Fibroblast of lung (primary cell): ENCODE measurements around the gene VAPB. TPM values are rescaled to one million over a fixed set of nuclear protein-coding genes. Genes with fewer than 3 reads are reported as not detected.
"Not testable (repeated sequence)": the region's sequence is repeated elsewhere in the genome, so short reads cannot be mapped to it uniquely, and the experiment has no call there.

ENCODE experiments used
- DNase-seq, 2 donors: peaks; one replicate each; pipeline versions ENCODE4 v3.0.0 to v3.0.0-alpha.2; 2010; ENCODE audit warnings: low read depth in 2 of 2
- H2AFZ ChIP-seq: 2 replicates; pipeline ENCODE4 v1.5.1; 2012; ENCODE audit warnings: low read length, control low read depth, inconsistent platforms
- H3K27ac ChIP-seq: 2 replicates; pipeline ENCODE4 v1.5.1; 2011; ENCODE audit warnings: low read length, control low read depth; ENCODE audit not compliant: insufficient read depth
- H3K27me3 ChIP-seq: 2 replicates; pipeline ENCODE4 v1.5.1; 2011; ENCODE audit warnings: mild to moderate bottlenecking, low read length; ENCODE audit not compliant: control insufficient read depth, insufficient read depth
- H3K36me3 ChIP-seq: 2 replicates; pipeline ENCODE4 v1.5.1; 2011; ENCODE audit warnings: low read length; ENCODE audit not compliant: control insufficient read depth, insufficient read depth
- H3K4me1 ChIP-seq: 2 replicates; pipeline ENCODE4 v1.5.1; 2011; ENCODE audit warnings: low read length; ENCODE audit not compliant: control insufficient read depth, insufficient read depth; ENCODE audit errors: extremely low read depth
- H3K4me2 ChIP-seq: 2 replicates; pipeline ENCODE4 v1.5.1; 2011; ENCODE audit warnings: low read length, control low read depth; ENCODE audit not compliant: insufficient read depth; ENCODE audit errors: extremely low read depth
- H3K4me3 ChIP-seq, 4 experiments: fragments of 200-600 bp in 1 of 4; sonication (generic) in 1 of 4; replicated peaks in 1 of 4; 2 replicates each; pipeline ENCODE4 v1.5.1; 2011 to 2016; ENCODE audit warnings: low read length in 4 of 4, low read depth in 3 of 4, mild to moderate bottlenecking in 3 of 4, control low read depth in 2 of 4, inconsistent platforms in 1 of 4, mixed read lengths in 1 of 4; ENCODE audit not compliant: insufficient read depth in 1 of 4; ENCODE audit errors: control extremely low read depth in 1 of 4
- H3K79me2 ChIP-seq: 2 replicates; pipeline ENCODE4 v1.5.1; 2012; ENCODE audit warnings: mild to moderate bottlenecking, low read length, inconsistent platforms; ENCODE audit not compliant: control insufficient read depth, insufficient read depth
- H3K9ac ChIP-seq: 2 replicates; pipeline ENCODE4 v1.5.1; 2011; ENCODE audit warnings: mild to moderate bottlenecking, low read length, control low read depth; ENCODE audit not compliant: insufficient read depth
- H3K9me3 ChIP-seq: 2 replicates; pipeline ENCODE4 v1.5.1; 2012; ENCODE audit warnings: low read depth, low read length; ENCODE audit not compliant: control insufficient read depth, insufficient read depth
- H4K20me1 ChIP-seq: 2 replicates; pipeline ENCODE4 v1.5.1; 2011; ENCODE audit warnings: low read length; ENCODE audit not compliant: control insufficient read depth, insufficient read depth; ENCODE audit errors: extremely low read depth
- CTCF ChIP-seq, 2 donors: IDR thresholded peaks in 1 of 2; conservative IDR thresholded peaks in 1 of 2; 1 replicate in 1 of 2; 2 replicates in 1 of 2; pipeline ENCODE4 v1.5.1; 2011 to 2012; ENCODE audit warnings: low read length in 2 of 2, control low read depth in 1 of 2, inconsistent platforms in 1 of 2, low read depth in 1 of 2, mild to moderate bottlenecking in 1 of 2
- EZH2 ChIP-seq: IDR thresholded peaks from 2 replicates; pipeline ENCODE4 v1.5.1; 2012; ENCODE audit warnings: low read length, control low read depth, mild to moderate bottlenecking; ENCODE audit errors: missing control alignments
- polyA plus RNA-seq, 2 donors: library from polyadenylated mRNA; depleted of rRNA in 1 of 2; stranded (reverse) in 1 of 2; unstranded in 1 of 2; fragments of >200 nt; gene quantifications; 2 replicates each; pipeline ENCODE4 v1.2.1, GENCODE V29; 2011 to 2012; ENCODE audit warnings: missing spikeins in 1 of 2
- total RNA-seq: library from RNA; depleted of rRNA; stranded (reverse); fragments of >200 nt; gene quantifications from 2 replicates; pipeline ENCODE4 v1.2.1, GENCODE V29; 2014

VAPB gene
- total and polyA plus RNA-seq, 2 donors (not counting 1 experiment from before 2014, with no cell fraction given), result 13.0 to 43.7 TPM

- Histone ChIP-seq H3K36me3 (no peaks in the 10 kb centered on the region), H3K9ac (no peak overlapping the region), H3K4me2 (no peak overlapping the region), H4K20me1 (no peaks in the 10 kb centered on the region), H3K27ac (no peak overlapping the region), H3K27me3 (no peaks in the 10 kb centered on the region), H3K4me3 (no peak overlapping the region), H2AFZ (no peak overlapping the region), H3K4me1 (no peaks in the 10 kb centered on the region), H3K79me2 (no peaks in the 10 kb centered on the region), H3K9me3 (no peaks in the 10 kb centered on the region)
- no peak for TF ChIP-seq CTCF (conservative IDR thresholded peaks at IDR 0.05 in 1 of 2, IDR thresholded peaks at IDR 0.05 in 1 of 2; ENCODE audit: low read depth in 1 of 2, low read length in 2 of 2)
- no peak for TF ChIP-seq EZH2
- no peak for DNase-seq
Observed at GRCh38 chr20:58362970-58363369, 26.1 kb upstream of the VAPB start.

DNA sequence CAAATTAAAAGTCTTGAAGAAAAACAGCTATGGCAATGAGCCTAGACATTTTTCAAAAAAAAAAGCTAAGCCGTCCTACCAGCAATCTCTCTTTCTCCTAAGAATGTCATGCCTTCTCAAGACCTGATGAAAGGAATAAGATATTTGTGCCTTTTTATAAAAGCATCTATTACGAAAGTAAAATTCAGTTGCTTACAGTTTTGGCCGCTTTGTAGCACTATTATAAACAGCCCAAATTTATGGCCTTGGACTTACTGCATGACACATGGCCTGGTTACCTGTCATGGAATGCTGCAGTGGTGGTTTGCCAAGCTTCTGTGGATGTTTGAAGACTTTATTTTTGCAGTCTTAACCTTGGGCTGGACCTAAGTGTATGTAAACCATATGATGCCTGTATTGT is 22.2 kb upstream of the VAPB start:
- Histone ChIP-seq H3K27me3 (no peaks in the 10 kb centered on the region), H4K20me1 (no peaks in the 10 kb centered on the region), H3K27ac (no peak overlapping the region), H3K9me3 (no peaks in the 10 kb centered on the region), H3K79me2 (no peaks in the 10 kb centered on the region), H3K4me1 (no peaks in the 10 kb centered on the region), H3K4me3 (no peak overlapping the region), H3K9ac (no peak overlapping the region), H2AFZ (no peak overlapping the region), H3K36me3 (no peaks in the 10 kb centered on the region), H3K4me2 (no peak overlapping the region)
- TF ChIP-seq CTCF (conservative IDR thresholded peaks at IDR 0.05 in 1 of 2, IDR thresholded peaks at IDR 0.05 in 1 of 2; ENCODE audit: low read depth in 1 of 2, low read length in 2 of 2), result no peak
- TF ChIP-seq EZH2, result no peak
- DNase-seq, result peak in 1 of 2 donors; percentile 22

DNA sequence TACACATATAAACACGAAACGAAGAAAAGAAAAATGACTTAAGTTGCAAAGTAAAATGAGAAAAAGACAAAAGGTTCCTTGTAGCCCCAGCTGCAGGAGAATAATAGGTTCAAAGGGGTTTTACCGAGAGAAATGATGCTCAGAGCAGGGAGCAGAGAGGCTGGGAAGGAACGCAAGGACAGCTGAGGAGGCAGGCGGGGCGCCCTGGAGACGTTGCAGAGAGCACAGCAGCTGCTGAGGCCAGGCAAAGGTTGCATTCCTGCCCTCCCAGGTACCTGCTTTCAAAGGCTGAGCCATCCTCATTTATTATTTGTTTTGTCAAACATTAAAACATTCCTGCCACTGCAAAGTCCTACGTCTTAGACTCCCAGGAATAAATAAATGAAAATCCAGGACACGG is 16.2 kb upstream of the VAPB start:
- DNase-seq, result no peak
- no peaks in the 10 kb centered on the region for H3K9me3 ChIP-seq
- H3K4me1 ChIP-seq, result no peaks in the 10 kb centered on the region
- H3K27me3 ChIP-seq, result no peaks in the 10 kb centered on the region
- H3K4me2 ChIP-seq, result no peak overlapping the region
- no peaks in the 10 kb centered on the region for H3K36me3 ChIP-seq
- no peak overlapping the region for H2AFZ ChIP-seq
- TF ChIP-seq EZH2 (no peak), CTCF (conservative IDR thresholded peaks at IDR 0.05 in 1 of 2, IDR thresholded peaks at IDR 0.05 in 1 of 2; ENCODE audit: low read depth in 1 of 2, low read length in 2 of 2) (no peak)
- no peaks in the 10 kb centered on the region for H4K20me1 ChIP-seq
- no peak overlapping the region for H3K9ac ChIP-seq
- H3K4me3 ChIP-seq, result no peak overlapping the region
- H3K79me2 ChIP-seq, result no peaks in the 10 kb centered on the region
- no peak overlapping the region for H3K27ac ChIP-seq

- not testable (repeated sequence) for H3K79me2 ChIP-seq, DNase-seq, H3K4me3 ChIP-seq, H3K9me3 ChIP-seq, H3K36me3 ChIP-seq, H3K27me3 ChIP-seq, H3K27ac ChIP-seq, H3K4me1 ChIP-seq, H3K9ac ChIP-seq, H2AFZ ChIP-seq, H3K4me2 ChIP-seq, H4K20me1 ChIP-seq
Observed at GRCh38 chr20:58373296-58373695, 15.7 kb upstream of the VAPB start.
